ENCODE results near the gene TUBGCP3.

The TUBGCP3 gene

GRCh38 chr13:112441779-112442310 lies 146.1 kb downstream of the TUBGCP3 start:
- DNase-seq (ENCODE audit: low read depth, low spot score), result no peak

GRCh38 chr13:112441226-112441625 lies 146.7 kb downstream of the TUBGCP3 start:
- no peak for DNase-seq (ENCODE audit: low read depth, low spot score)

- DNase-seq (ENCODE audit: low read depth, low spot score), result no peak
Measured at GRCh38 chr13:112438515-112438914, 149.4 kb downstream of the TUBGCP3 start.

- no peak for DNase-seq (ENCODE audit: low read depth, low spot score)
Measured at GRCh38 chr13:112438094-112438493, 149.9 kb downstream of the TUBGCP3 start.

GRCh38 chr13:112435973-112436372 lies 152.0 kb downstream of the TUBGCP3 start:
- DNase-seq (ENCODE audit: low read depth, low spot score), result no peak

Data from activated naive CD8-positive, alpha-beta T cell treated with anti-CD3 and anti-CD28 coated beads, Interleukin-2, amount 50 U/mL, for 16 hours (primary cell).